Measurements from ENCODE around the gene CYTH1.

The CYTH1 gene

DNA sequence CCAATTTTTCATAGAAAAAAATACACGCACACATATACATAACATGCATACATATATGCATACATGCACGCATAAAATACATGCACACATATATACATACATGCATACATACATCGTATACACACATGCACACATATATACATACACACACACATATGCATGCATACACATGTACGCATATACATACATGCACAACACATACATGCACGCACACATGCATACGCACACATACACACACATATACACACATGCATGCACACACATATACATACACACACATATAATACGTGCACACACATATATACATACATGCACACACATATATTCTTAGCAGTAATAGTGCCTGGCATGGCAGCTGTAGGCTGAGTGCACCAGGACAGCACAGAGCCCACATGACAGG is 33.6 kb upstream of the CYTH1 start:
- no peaks in the 10 kb centered on the region for H3K27me3 ChIP-seq
- peaks cover 95% of the 10 kb centered on the region for H3K36me3 ChIP-seq
- H3K9me3 ChIP-seq = no peaks in the 10 kb centered on the region
- H3K4me1 ChIP-seq = 0 out of 2 replicates have a peak, but pooled peaks cover 3% of the 10 kb centered on the region
- TF ChIP-seq, protein P1, sequence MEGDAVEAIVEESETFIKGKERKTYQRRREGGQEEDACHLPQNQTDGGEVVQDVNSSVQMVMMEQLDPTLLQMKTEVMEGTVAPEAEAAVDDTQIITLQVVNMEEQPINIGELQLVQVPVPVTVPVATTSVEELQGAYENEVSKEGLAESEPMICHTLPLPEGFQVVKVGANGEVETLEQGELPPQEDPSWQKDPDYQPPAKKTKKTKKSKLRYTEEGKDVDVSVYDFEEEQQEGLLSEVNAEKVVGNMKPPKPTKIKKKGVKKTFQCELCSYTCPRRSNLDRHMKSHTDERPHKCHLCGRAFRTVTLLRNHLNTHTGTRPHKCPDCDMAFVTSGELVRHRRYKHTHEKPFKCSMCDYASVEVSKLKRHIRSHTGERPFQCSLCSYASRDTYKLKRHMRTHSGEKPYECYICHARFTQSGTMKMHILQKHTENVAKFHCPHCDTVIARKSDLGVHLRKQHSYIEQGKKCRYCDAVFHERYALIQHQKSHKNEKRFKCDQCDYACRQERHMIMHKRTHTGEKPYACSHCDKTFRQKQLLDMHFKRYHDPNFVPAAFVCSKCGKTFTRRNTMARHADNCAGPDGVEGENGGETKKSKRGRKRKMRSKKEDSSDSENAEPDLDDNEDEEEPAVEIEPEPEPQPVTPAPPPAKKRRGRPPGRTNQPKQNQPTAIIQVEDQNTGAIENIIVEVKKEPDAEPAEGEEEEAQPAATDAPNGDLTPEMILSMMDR (IDR thresholded peaks at IDR 0.05; ENCODE audit: low read depth, low read length) = no peak
- no peak for DNase-seq
- no peak overlapping the region for H3K4me3 ChIP-seq (ENCODE audit: low read depth, low read length)

DNA sequence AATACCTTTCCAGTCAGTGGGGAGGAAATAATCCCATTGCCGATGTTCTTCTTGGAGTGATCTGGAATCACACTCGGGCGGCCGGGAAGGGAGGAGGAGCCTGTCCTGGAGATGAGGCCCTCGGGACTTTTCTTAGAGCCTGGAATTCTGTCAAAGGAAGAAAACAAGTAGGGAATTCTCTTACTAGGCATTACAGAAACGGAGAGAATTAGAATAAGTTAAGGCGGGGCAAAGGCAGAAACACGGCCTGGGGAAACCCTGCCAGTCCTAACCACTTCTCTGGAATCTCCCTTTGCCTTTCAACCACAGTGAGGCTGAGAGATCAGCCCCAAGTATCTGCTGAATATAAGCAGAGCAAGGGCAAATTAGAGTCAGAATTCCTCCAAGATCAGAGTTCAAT is 30.8 kb upstream of the CYTH1 start:
- H3K27me3 ChIP-seq = no peaks in the 10 kb centered on the region
- TF ChIP-seq, protein P1 (IDR thresholded peaks at IDR 0.05; ENCODE audit: low read depth, low read length) = no peak
- H3K4me1 ChIP-seq = no peaks in the 10 kb centered on the region
- DNase-seq = no peak
- H3K4me3 ChIP-seq (ENCODE audit: low read depth, low read length) = no peak overlapping the region
- peaks cover 95% of the 10 kb centered on the region for H3K36me3 ChIP-seq
- no peaks in the 10 kb centered on the region for H3K9me3 ChIP-seq

DNA sequence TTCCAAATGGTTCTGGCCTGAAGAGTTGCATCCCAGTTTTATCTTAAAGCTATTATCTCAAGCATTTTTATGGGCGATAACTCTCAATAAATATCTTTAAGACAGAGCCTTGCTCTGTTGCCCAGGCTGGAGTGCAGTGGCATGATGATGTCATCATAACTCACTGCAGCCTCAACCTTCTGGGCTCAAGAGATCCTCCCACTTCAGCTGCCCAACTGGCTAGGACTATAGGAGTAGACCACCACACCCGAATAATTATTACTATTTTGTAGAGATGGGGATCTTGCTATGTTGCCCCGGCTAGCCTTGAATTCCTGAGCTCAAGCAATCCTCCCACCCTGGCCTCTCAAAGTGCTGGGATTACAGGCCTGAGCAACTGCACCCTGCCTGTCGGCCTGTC is 26.1 kb upstream of the CYTH1 start:
- H3K4me3 ChIP-seq (ENCODE audit: low read depth, low read length) = no peak overlapping the region
- TF ChIP-seq, protein P1 (IDR thresholded peaks at IDR 0.05; ENCODE audit: low read depth, low read length) = no peak
- peaks cover 90% of the 10 kb centered on the region for H3K36me3 ChIP-seq
- no peaks in the 10 kb centered on the region for H3K4me1 ChIP-seq
- H3K27me3 ChIP-seq = no peaks in the 10 kb centered on the region
- DNase-seq = no peak
- H3K9me3 ChIP-seq = no peaks in the 10 kb centered on the region

DNA sequence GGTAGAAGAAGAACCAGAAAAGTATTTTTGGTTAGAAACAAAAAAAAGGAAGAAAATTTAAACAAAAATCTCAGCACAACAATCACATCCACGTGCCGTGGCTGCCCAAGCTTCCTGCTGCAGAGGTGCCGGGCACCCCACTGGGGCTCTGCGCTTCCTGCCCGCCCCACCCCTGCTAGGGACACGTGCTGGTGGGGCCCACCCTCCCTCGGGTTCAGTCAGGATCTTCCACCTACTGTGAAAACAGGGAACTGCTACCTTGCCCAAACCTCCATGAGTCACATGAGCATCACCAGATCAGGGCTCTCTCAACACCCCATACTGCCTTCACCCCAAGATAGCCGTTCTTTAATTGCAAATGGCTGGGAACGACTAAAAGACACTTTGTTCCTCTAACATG is 24.4 kb upstream of the CYTH1 start:
- no peaks in the 10 kb centered on the region for H3K9me3 ChIP-seq
- TF ChIP-seq, protein P1 (IDR thresholded peaks at IDR 0.05; ENCODE audit: low read depth, low read length) = no peak
- no peak overlapping the region for H3K4me3 ChIP-seq (ENCODE audit: low read depth, low read length)
- H3K4me1 ChIP-seq = no peaks in the 10 kb centered on the region
- H3K27me3 ChIP-seq = no peaks in the 10 kb centered on the region
- no peak for DNase-seq
- peaks cover 88% of the 10 kb centered on the region for H3K36me3 ChIP-seq

DNA sequence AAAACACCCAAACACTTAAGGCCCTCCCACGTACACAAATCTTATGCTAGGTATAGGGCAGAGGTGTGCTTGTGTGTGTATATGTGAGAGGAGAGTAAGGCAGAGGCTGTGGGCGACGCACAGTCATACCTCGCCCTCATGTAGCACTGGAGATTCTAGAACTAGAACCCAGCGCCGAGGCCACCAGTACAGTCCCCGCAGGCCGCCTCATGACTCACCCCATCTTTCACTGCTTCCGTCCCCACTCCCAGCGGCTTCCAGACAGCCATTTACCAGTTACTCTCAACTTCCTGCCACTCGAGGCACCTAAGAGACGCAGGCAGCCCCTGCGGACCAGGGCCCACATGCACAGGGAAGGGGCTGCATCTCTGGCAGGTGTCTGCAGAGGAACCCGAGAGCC is 23.2 kb upstream of the CYTH1 start:
- no peaks in the 10 kb centered on the region for H3K9me3 ChIP-seq
- DNase-seq = no peak
- H3K27me3 ChIP-seq = no peaks in the 10 kb centered on the region
- TF ChIP-seq, protein P1 (IDR thresholded peaks at IDR 0.05; ENCODE audit: low read depth, low read length) = no peak
- H3K36me3 ChIP-seq = peaks cover 87% of the 10 kb centered on the region
- H3K4me1 ChIP-seq = no peaks in the 10 kb centered on the region
- H3K4me3 ChIP-seq (ENCODE audit: low read depth, low read length) = no peak overlapping the region

DNA sequence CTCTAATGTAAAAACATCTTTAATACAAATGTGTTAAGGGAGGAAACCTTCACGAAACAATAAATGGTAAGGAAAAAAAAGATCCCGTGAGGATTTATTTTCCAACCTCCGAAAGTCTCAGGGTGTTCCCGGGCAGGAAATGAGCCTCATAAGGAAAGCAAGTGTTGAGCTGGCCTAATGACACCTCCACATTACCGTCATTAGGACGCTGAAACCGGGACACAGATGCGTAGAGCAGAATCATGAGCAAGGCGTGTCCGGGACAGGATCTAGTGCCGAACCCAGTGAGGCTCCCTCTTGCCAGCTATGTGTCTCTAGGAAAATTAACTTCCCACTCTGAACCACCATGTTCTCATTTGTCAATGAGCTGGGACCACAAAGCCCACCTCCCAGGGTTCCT is 22.7 kb upstream of the CYTH1 start:
- DNase-seq = no peak
- H3K9me3 ChIP-seq = no peaks in the 10 kb centered on the region
- peaks cover 85% of the 10 kb centered on the region for H3K36me3 ChIP-seq
- H3K4me1 ChIP-seq = no peaks in the 10 kb centered on the region
- TF ChIP-seq, protein P1 (IDR thresholded peaks at IDR 0.05; ENCODE audit: low read depth, low read length) = no peak
- H3K27me3 ChIP-seq = no peaks in the 10 kb centered on the region
- no peak overlapping the region for H3K4me3 ChIP-seq (ENCODE audit: low read depth, low read length)
